Left lung (tissue), 14 donors: Measurements from ENCODE around the gene KRTAP10-12. TPM values are rescaled to one million over a fixed set of nuclear protein-coding genes. Genes with fewer than 3 reads are reported as not detected.
A peak's percentile ranks its signal among the peaks of the same experiment; 100 is the strongest.
"Not testable (repeated sequence)": the region's sequence is repeated elsewhere in the genome, so short reads cannot be mapped to it uniquely, and the experiment has no call there.

Experiments used
- ATAC-seq: fragments of 200-7000 bp; cut with Tn5 transposase; one replicate; pipeline ENCODE4 v1.9.1; 2020; ENCODE audit warnings: moderate library complexity
- DNase-seq, 4 donors: peaks; one replicate each; pipeline ENCODE4 v3.0.0-alpha.2; 2013 to 2020
- H3K27ac ChIP-seq, 2 donors: fragments of 200-600 bp; sonication (generic) in 1 of 2; one replicate each; pipeline versions ENCODE4 v1.5.0 to v1.8.0; 2020 to 2021
- H3K27me3 ChIP-seq, 2 donors: fragments of 200-600 bp; sonication (generic) in 1 of 2; one replicate each; pipeline versions ENCODE4 v1.5.0 to v1.8.0; 2020 to 2021
- H3K36me3 ChIP-seq, 2 donors: fragments of 200-600 bp; sonication (generic) in 1 of 2; one replicate each; pipeline versions ENCODE4 v1.5.0 to v1.8.0; 2020 to 2021
- H3K4me1 ChIP-seq, 2 donors: fragments of 200-600 bp; one replicate each; pipeline ENCODE4 v1.8.0; 2021
- H3K4me3 ChIP-seq, 2 donors: fragments of 200-600 bp; sonication (generic) in 1 of 2; one replicate each; pipeline versions ENCODE4 v1.5.0 to v1.8.0; 2020 to 2021; ENCODE audit warnings: mild to moderate bottlenecking in 1 of 2
- H3K9me3 ChIP-seq, 2 donors: fragments of 200-600 bp; sonication (generic) in 1 of 2; one replicate each; pipeline versions ENCODE4 v1.5.0 to v1.8.0; 2020 to 2021
- CTCF ChIP-seq, 2 donors: fragments of 200-600 bp; sonication (generic) in 1 of 2; IDR thresholded peaks; one replicate each; pipeline versions ENCODE4 v1.5.0 to v1.8.0; 2021; ENCODE audit warnings: antibody characterized with exemption in 2 of 2
- intact Hi-C, 2 donors: fragments of 100-400 bp; cut with DNase I; formaldehyde crosslinking; loops; one replicate each; pipeline versions ENCODE4 v1.11.2 to v1.14.2; 2022
- long read RNA-seq, 12 donors: library from polyadenylated mRNA in 2 of 12; unstranded in 2 of 12; transcript quantifications; one replicate each; pipeline ENCODE4 v2.0.0 and lab custom pipeline, GENCODE V29; 2019 to 2026
- polyA plus RNA-seq, 6 donors: library from polyadenylated mRNA; unstranded; fragments of 120-200 nt; gene quantifications; one replicate each; pipeline ENCODE4 v1.2.1, GENCODE V29; 2013; ENCODE audit not compliant: insufficient read length in 6 of 6
- total RNA-seq, 2 donors: library from RNA; stranded (reverse); fragmentation: NEBNext Ultra II Directional; extraction: Animal tissue kit (Norgen Biotek cat#: 25700); gene quantifications; one replicate each; pipeline ENCODE4 v1.2.1, GENCODE V29; 2021
- donor health status: DM: no; HTN: yes; CAD: no.
- donor health status: DM: no; HTN: no; CAD: no.

Gene KRTAP10-12
- total RNA-seq (not detected), polyA plus RNA-seq (not detected)
- long read RNA-seq, donor 1: 0 reads
- long read RNA-seq, donor 2: 0 reads
- long read RNA-seq, donor 3: 0 reads
- long read RNA-seq, donor 4: 0 reads
- long read RNA-seq, donor 5: 0 reads
- long read RNA-seq, donor 6: 0 reads
- long read RNA-seq, donor 7: 0 reads
- long read RNA-seq, donor 8: 0 reads
- long read RNA-seq, donor 9: 0 reads
- long read RNA-seq, donor 10: 0 reads
- long read RNA-seq, donor 11, partial matches to known transcripts: 0 of 1 reads
- long read RNA-seq, donor 11, other reads (novel, unspliced or antisense): 0 of 1 reads
- long read RNA-seq, donor 12: 0 reads

- not testable (repeated sequence) for ATAC-seq, H3K4me1 ChIP-seq
These were observed at the start of gene KRTAP10-12 for GRCh38 chr21:44697172-44697810. TSS of gene KRTAP10-12 (plus strand) at chr21:44697172. CDS start at chr21:44697202, 30 bp downstream.

GRCh38 chr21:44647222-44647552 lies 49.8 kb upstream of the KRTAP10-12 start:
- no peak overlapping the region for H3K27ac ChIP-seq
- no peaks in the 10 kb centered on the region for H3K36me3 ChIP-seq
- ATAC-seq (no peak), DNase-seq (no peak)
- no peak for TF ChIP-seq CTCF (IDR thresholded peaks at IDR 0.05)
- H3K9me3 ChIP-seq: peaks cover 0 to 14% of the 10 kb centered on the region in 2 donors
- H3K27me3 ChIP-seq: peaks cover 0 to 32% of the 10 kb centered on the region in 2 donors
- H3K4me1 ChIP-seq: no peaks in the 10 kb centered on the region
- intact Hi-C loops: no loop called here
- no peak overlapping the region for H3K4me3 ChIP-seq

More at GRCh38 chr21:44697172-44697810, at the start of gene KRTAP10-12:
- peaks cover 0 to 23% of the 10 kb centered on the region in 2 donors for H3K9me3 ChIP-seq
- H3K4me3 ChIP-seq, DNase-seq, H3K27ac ChIP-seq, intact Hi-C loops, H3K36me3 ChIP-seq: not testable (repeated sequence)
- H3K27me3 ChIP-seq: peaks cover 6 to 72% of the 10 kb centered on the region in 2 donors

- Histone ChIP-seq H3K4me1 (no peaks in the 10 kb centered on the region), H3K27ac (no peak overlapping the region), H3K36me3 (no peaks in the 10 kb centered on the region), H3K4me3 (no peak overlapping the region), H3K9me3 (peaks cover 0 to 14% of the 10 kb centered on the region in 2 donors), H3K27me3 (peaks cover 0 to 41% of the 10 kb centered on the region in 2 donors)
- no peak for TF ChIP-seq CTCF (IDR thresholded peaks at IDR 0.05)
- DNase-seq (peak in 1 of 4 donors; percentile 64), ATAC-seq (no peak)
- intact Hi-C loops: no loop called here
These were observed 48.2 kb upstream of the KRTAP10-12 start for GRCh38 chr21:44648557-44649311.

GRCh38 chr21:44649521-44650100 lies 47.4 kb upstream of the KRTAP10-12 start:
- intact Hi-C loops: no loop called here
- peaks cover 0 to 49% of the 10 kb centered on the region in 2 donors for H3K27me3 ChIP-seq
- no peak for ATAC-seq
- no peak for TF ChIP-seq CTCF (IDR thresholded peaks at IDR 0.05)
- H3K4me3 ChIP-seq: no peak overlapping the region
- H3K9me3 ChIP-seq: peaks cover 0 to 7% of the 10 kb centered on the region in 2 donors
- H3K4me1 ChIP-seq: no peaks in the 10 kb centered on the region
- no peaks in the 10 kb centered on the region for H3K36me3 ChIP-seq
- DNase-seq: peak in 2 of 4 donors; percentile 22 to 41
- no peak overlapping the region for H3K27ac ChIP-seq

- intact Hi-C loops: no loop called here
These were observed 46.6 kb upstream of the KRTAP10-12 start for GRCh38 chr21:44650265-44650972.

More at GRCh38 chr21:44650265-44650972, 46.6 kb upstream of the KRTAP10-12 start:
- no peak for TF ChIP-seq CTCF (IDR thresholded peaks at IDR 0.05)
- Histone ChIP-seq H3K27me3 (peaks cover 0 to 51% of the 10 kb centered on the region in 2 donors), H3K9me3 (peaks cover 0 to under 1% of the 10 kb centered on the region in 2 donors), H3K4me3 (no peak overlapping the region), H3K4me1 (no peaks in the 10 kb centered on the region), H3K27ac (no peak overlapping the region), H3K36me3 (no peaks in the 10 kb centered on the region)
- DNase-seq (peak in 1 of 4 donors; percentile 45), ATAC-seq (no peak)
